Upper lobe of right lung (tissue), 1 donor: ENCODE measurements around the gene ROR2. TPM values are rescaled to one million over a fixed set of nuclear protein-coding genes. Genes with fewer than 3 reads are reported as not detected.

Experiments
- ATAC-seq: fragments of 200-7000 bp; cut with Tn5 transposase; one replicate; pipeline ENCODE4 v1.9.1; 2020; ENCODE audit warnings: mild to moderate bottlenecking, moderate library complexity
- DNase-seq: peaks from one replicate; pipeline ENCODE4 v3.0.0-alpha.2; 2020
- H3K27ac ChIP-seq: fragments of 200-600 bp; one replicate; pipeline ENCODE4 v1.8.0; 2022
- H3K27me3 ChIP-seq: fragments of 200-600 bp; one replicate; pipeline ENCODE4 v1.8.0; 2022; ENCODE audit warnings: mild to moderate bottlenecking
- H3K36me3 ChIP-seq: fragments of 200-600 bp; one replicate; pipeline ENCODE4 v1.8.0; 2022
- H3K4me1 ChIP-seq: fragments of 200-600 bp; one replicate; pipeline ENCODE4 v1.8.0; 2022
- H3K4me3 ChIP-seq: fragments of 200-600 bp; one replicate; pipeline ENCODE4 v1.8.0; 2022; ENCODE audit warnings: mild to moderate bottlenecking
- H3K9me3 ChIP-seq: fragments of 200-600 bp; one replicate; pipeline ENCODE4 v1.8.0; 2022
- CTCF ChIP-seq: fragments of 200-600 bp; IDR thresholded peaks from one replicate; pipeline ENCODE4 v1.8.0; 2022; ENCODE audit warnings: antibody characterized with exemption
- intact Hi-C: fragments of 100-400 bp; cut with DNase I; formaldehyde crosslinking; loops from one replicate; pipeline ENCODE4 v1.11.0; 2022
- total RNA-seq: library from RNA; stranded (reverse); fragmentation: NEBNext Ultra II Directional; extraction: Animal tissue kit (Norgen Biotek cat#: 25700); gene quantifications from one replicate; pipeline ENCODE4 v1.2.1, GENCODE V29; 2021
- donor health status: DM: no; HTN: yes; CAD: no; lungs with severe emphysema.

ROR2 gene
- total RNA-seq, 1 donor from 2014 or later: 5.5 TPM

DNA sequence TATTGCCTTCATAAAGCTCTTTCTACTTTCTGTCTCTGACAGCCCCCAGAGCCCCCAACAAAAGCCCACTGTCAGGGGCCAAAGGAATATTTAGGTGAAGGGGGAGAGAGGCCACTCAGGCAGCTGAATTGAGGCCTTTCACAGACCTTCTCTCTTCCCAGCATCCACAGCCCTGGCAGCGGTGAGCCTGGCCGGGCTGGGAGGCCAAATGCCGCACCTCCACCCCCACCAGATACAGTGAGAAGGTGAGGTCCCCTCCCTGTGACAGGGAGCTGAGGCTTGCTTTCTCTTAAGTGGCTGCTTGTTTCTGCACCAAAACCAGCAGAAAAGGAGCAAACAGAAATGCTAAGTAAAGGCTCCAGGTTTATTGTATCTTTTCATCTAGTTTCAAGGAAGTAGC lies 168.1 kb downstream of the ROR2 start:
- Histone ChIP-seq H3K9me3 (no peaks in the 10 kb centered on the region), H3K27me3 (no peaks in the 10 kb centered on the region), H3K4me1 (peaks cover 4% of the 10 kb centered on the region), H3K36me3 (no peaks in the 10 kb centered on the region), H3K27ac (no peak overlapping the region), H3K4me3 (no peak overlapping the region)
- DNase-seq: no peak
- ATAC-seq: no peak
- TF ChIP-seq CTCF: no peak
- intact Hi-C loops: no loop called here

GRCh38 chr9:91781116-91781515 lies 168.9 kb downstream of the ROR2 start:
- H3K27me3 ChIP-seq: no peaks in the 10 kb centered on the region
- no peak for DNase-seq
- peaks cover 7% of the 10 kb centered on the region for H3K4me1 ChIP-seq
- no peak overlapping the region for H3K27ac ChIP-seq
- H3K9me3 ChIP-seq: no peaks in the 10 kb centered on the region
- intact Hi-C loops: no loop called here
- no peaks in the 10 kb centered on the region for H3K36me3 ChIP-seq
- no peak overlapping the region for H3K4me3 ChIP-seq
- no peak for TF ChIP-seq CTCF
- no peak for ATAC-seq

DNA sequence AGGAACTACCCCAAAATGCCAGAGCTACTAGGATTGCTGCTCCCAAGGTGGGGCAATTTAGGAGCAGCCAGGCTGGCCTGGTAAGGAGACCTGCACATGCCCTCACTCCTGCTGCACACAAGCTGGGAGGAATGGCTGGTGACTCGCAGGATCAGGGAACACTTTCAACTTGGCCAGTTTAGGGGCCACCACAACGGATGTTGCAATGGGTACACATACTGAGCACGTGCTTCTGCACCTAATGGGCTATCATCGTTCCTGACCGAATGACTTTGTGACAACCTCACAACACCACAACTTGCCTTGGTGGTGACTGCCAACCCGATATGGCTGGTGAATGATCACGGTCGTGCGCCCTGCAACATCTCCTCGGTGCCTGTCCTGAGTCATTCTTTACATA lies 172.0 kb downstream of the ROR2 start:
- Histone ChIP-seq H3K36me3 (no peaks in the 10 kb centered on the region), H3K4me3 (no peak overlapping the region), H3K9me3 (no peaks in the 10 kb centered on the region), H3K4me1 (peaks cover 7% of the 10 kb centered on the region), H3K27me3 (no peaks in the 10 kb centered on the region), H3K27ac (no peak overlapping the region)
- DNase-seq: no peak
- no peak for TF ChIP-seq CTCF
- no peak for ATAC-seq
- intact Hi-C loops: loop anchor here (10.0 kb wide), 1 partner anchor 177 kb away; the partner anchor contains the start of gene ROR2

DNA sequence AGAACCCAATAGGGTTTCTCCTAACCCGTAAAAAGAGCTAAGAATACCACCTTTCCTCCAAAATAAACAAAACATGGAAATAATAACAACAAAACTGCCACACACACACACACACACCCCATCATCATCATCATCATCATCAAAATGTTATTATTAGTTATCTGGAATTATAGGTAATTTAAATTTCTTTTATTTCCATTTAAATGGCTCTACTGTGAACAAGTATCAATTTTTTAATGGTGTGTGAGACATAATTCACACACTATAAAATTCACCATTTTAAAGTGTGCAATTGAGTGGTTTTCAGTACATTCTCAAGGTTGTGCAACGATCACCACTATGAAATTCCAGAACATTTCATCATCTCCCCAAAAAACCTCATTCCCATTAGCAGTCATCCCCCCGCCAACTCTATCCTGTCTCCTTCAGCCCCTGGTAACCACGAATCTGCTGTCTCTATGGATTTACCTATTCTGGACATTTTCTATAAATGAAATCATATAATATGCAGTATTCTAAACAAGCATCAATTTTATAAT lies 172.7 kb downstream of the ROR2 start:
- Histone ChIP-seq H3K27me3 (no peaks in the 10 kb centered on the region), H3K36me3 (no peaks in the 10 kb centered on the region), H3K9me3 (no peaks in the 10 kb centered on the region), H3K27ac (no peak overlapping the region), H3K4me3 (no peak overlapping the region), H3K4me1 (peaks cover 7% of the 10 kb centered on the region)
- intact Hi-C loops: loop anchor here (10.0 kb wide), 1 partner anchor 177 kb away; the partner anchor contains the start of gene ROR2
- TF ChIP-seq CTCF: no peak
- DNase-seq (no peak), ATAC-seq (no peak)

- no peak for DNase-seq
Measured at GRCh38 chr9:91776409-91777291, 173.4 kb downstream of the ROR2 start.

More at GRCh38 chr9:91776409-91777291, 173.4 kb downstream of the ROR2 start:
- Histone ChIP-seq H3K9me3 (no peaks in the 10 kb centered on the region), H3K27me3 (no peaks in the 10 kb centered on the region), H3K27ac (no peak overlapping the region), H3K4me3 (no peak overlapping the region), H3K36me3 (no peaks in the 10 kb centered on the region), H3K4me1 (peaks cover 7% of the 10 kb centered on the region)
- no peak for TF ChIP-seq CTCF
- ATAC-seq: no peak
- intact Hi-C loops: loop anchor here (10.0 kb wide), 1 partner anchor 178 kb away; the partner anchor contains the start of gene ROR2
